ENCODE measurements around the gene IFI27L1. TPM values are rescaled to one million over a fixed set of nuclear protein-coding genes. Genes with fewer than 3 reads are reported as not detected.
A peak's percentile ranks its signal among the peaks of the same experiment; 100 is the strongest.

Gene IFI27L1
- total RNA-seq, 1 donor from 2014 or later: not detected

GRCh38 chr14:94126419-94126677 is 45.2 kb downstream of the IFI27L1 start:
- Histone ChIP-seq H3K4me3 (no peak overlapping the region), H3K36me3 (no peaks in the 10 kb centered on the region), H3K4me1 (peaks cover 0 to 5% of the 10 kb centered on the region in 2 donors), H3K27me3 (no peaks in the 10 kb centered on the region), H3K27ac (no peak overlapping the region), H3K9me3 (no peaks in the 10 kb centered on the region)
- intact Hi-C loops (cut with DNase I): no loop called here
- peak in 1 of 2 donors; percentile 5 for DNase-seq (ENCODE audit: low spot score in 2 of 2)
- TF ChIP-seq CTCF (IDR thresholded peaks at IDR 0.05): no peak

GRCh38 chr14:94126800-94127199 is 45.7 kb downstream of the IFI27L1 start:
- no peak for TF ChIP-seq CTCF (IDR thresholded peaks at IDR 0.05)
- H3K4me3 ChIP-seq: no peak overlapping the region
- no peaks in the 10 kb centered on the region for H3K9me3 ChIP-seq
- no peaks in the 10 kb centered on the region for H3K27me3 ChIP-seq
- DNase-seq (ENCODE audit: low spot score in 2 of 2): no peak
- intact Hi-C loops (cut with DNase I): no loop called here
- peaks cover 0 to 5% of the 10 kb centered on the region in 2 donors for H3K4me1 ChIP-seq
- no peak overlapping the region for H3K27ac ChIP-seq
- no peaks in the 10 kb centered on the region for H3K36me3 ChIP-seq

GRCh38 chr14:94127330-94127729 is 46.2 kb downstream of the IFI27L1 start:
- H3K9me3 ChIP-seq: no peaks in the 10 kb centered on the region
- no peak overlapping the region for H3K27ac ChIP-seq
- intact Hi-C loops (cut with DNase I): no loop called here
- H3K4me3 ChIP-seq: no peak overlapping the region
- no peak for TF ChIP-seq CTCF (IDR thresholded peaks at IDR 0.05)
- no peaks in the 10 kb centered on the region for H3K36me3 ChIP-seq
- no peaks in the 10 kb centered on the region for H3K27me3 ChIP-seq
- DNase-seq (ENCODE audit: low spot score in 2 of 2): peak in 1 of 2 donors; percentile 51
- H3K4me1 ChIP-seq: peaks cover 0 to 5% of the 10 kb centered on the region in 2 donors

- intact Hi-C loops (cut with DNase I): loop anchor here (2.0 kb wide), 1 partner anchor 102 kb away; the partner anchor contains the start of gene OTUB2
- Histone ChIP-seq H3K4me1 (peaks cover 0 to 5% of the 10 kb centered on the region in 2 donors), H3K27me3 (no peaks in the 10 kb centered on the region), H3K9me3 (no peaks in the 10 kb centered on the region), H3K27ac (peak overlapping the region; percentile 74 to 88), H3K36me3 (no peaks in the 10 kb centered on the region), H3K4me3 (peak overlapping the region in 1 of 2 donors; percentile 67)
- DNase-seq (ENCODE audit: low spot score in 2 of 2): peak in 1 of 2 donors; percentile 52
- no peak for TF ChIP-seq CTCF (IDR thresholded peaks at IDR 0.05)
These were observed 47.2 kb downstream of the IFI27L1 start for GRCh38 chr14:94128216-94128839.

- Histone ChIP-seq H3K27ac (peak within 1 kb of the TSS; percentile 74 to 88), H3K36me3 (no peaks in the 10 kb centered on the region), H3K4me3 (peak within 1 kb of the TSS; percentile 67 to 70), H3K9me3 (no peaks in the 10 kb centered on the region), H3K27me3 (no peaks in the 10 kb centered on the region), H3K4me1 (peaks cover 0 to 5% of the 10 kb centered on the region in 2 donors)
- peak; percentile 57 to 87 for DNase-seq (ENCODE audit: low spot score in 2 of 2)
- intact Hi-C loops (cut with DNase I): loop anchor here (1.0 to 2.0 kb wide), 2 partner anchors 48 to 102 kb away; partner anchors contain the start of genes DDX24, IFI27L1 and OTUB2
- TF ChIP-seq CTCF (IDR thresholded peaks at IDR 0.05): peak in 2 of 3 experiments; percentile 31 to 39
These were observed 48.1 kb downstream of the IFI27L1 start, which contains the start of gene IFI27L2 for GRCh38 chr14:94129111-94129757. Gene IFI27L2, minus strand, starts transcription at chr14:94129604. Its CDS starts 40 bp downstream, at chr14:94129564.

All from ascending aorta (tissue), 2 donors.